ENCODE measurements around the gene UNC13C. TPM values are rescaled to one million over a fixed set of nuclear protein-coding genes. Genes with fewer than 3 reads are reported as not detected.

UNC13C gene
- polyA plus RNA-seq, 1 of the 3 experiments (the other 2 are of a cell fraction): not detected

GRCh38 chr15:54550954-54551353, 572.7 kb downstream of the UNC13C start:
- no peak overlapping the region for H3K4me3 ChIP-seq (ENCODE audit: low read depth in 2 of 2, low read length in 1 of 2)
- H4K20me1 ChIP-seq (ENCODE audit: insufficient read depth): no peaks in the 10 kb centered on the region
- no peak overlapping the region for H3K9ac ChIP-seq
- no peaks in the 10 kb centered on the region for H3K36me3 ChIP-seq (replicated peaks in 1 of 2; ENCODE audit: control insufficient read depth in 1 of 2, insufficient read depth in 2 of 2, low read length in 1 of 2)
- no peaks in the 10 kb centered on the region for H3K27me3 ChIP-seq (ENCODE audit: insufficient read depth)
- ChIA-PET CTCF (no interaction called here), POLR2A (no interaction called here)
- H3F3A ChIP-seq (replicated peaks; ENCODE audit: insufficient read depth): no peaks in the 10 kb centered on the region
- no peaks in the 10 kb centered on the region for H3K79me2 ChIP-seq (ENCODE audit: insufficient read depth)
- H3K4me2 ChIP-seq: no peak overlapping the region
- TF ChIP-seq NRF1 (IDR thresholded peaks at IDR 0.05; ENCODE audit: low read depth, low read length): no peak
- no peak for TF ChIP-seq SIN3A (IDR thresholded peaks at IDR 0.05; ENCODE audit: borderline replicate concordance, low read depth, low read length)
- TF ChIP-seq GABPA (IDR thresholded peaks at IDR 0.05; ENCODE audit: low read depth): no peak
- TF ChIP-seq JUND (IDR thresholded peaks at IDR 0.05): no peak
- TF ChIP-seq GATA2 (CRISPR knock-in tag; IDR thresholded peaks at IDR 0.05): no peak
- no peak for TF ChIP-seq MEF2A (IDR thresholded peaks at IDR 0.05; ENCODE audit: borderline replicate concordance, low read depth)
- no peak for TF ChIP-seq RXRA (IDR thresholded peaks at IDR 0.05; ENCODE audit: borderline replicate concordance, low read depth)
- TF ChIP-seq USF2 (IDR thresholded peaks at IDR 0.05; ENCODE audit: borderline replicate concordance, low read depth, low read length): no peak
- no peak for TF ChIP-seq MXI1 (IDR thresholded peaks at IDR 0.05; ENCODE audit: low read depth, low read length)
- TF ChIP-seq SMC3 (IDR thresholded peaks at IDR 0.05; ENCODE audit: low read depth, low read length): no peak
- H3K4me1 ChIP-seq (ENCODE audit: control insufficient read depth in 1 of 2, insufficient read depth in 2 of 2, low read depth in 1 of 2, low read length in 1 of 2): no peaks in the 10 kb centered on the region
- H3K9me2 ChIP-seq: no peaks in the 10 kb centered on the region
- H2AFZ ChIP-seq (ENCODE audit: low read depth): no peak overlapping the region
- DNase-seq: no peak
- no peak overlapping the region for H3K27ac ChIP-seq (ENCODE audit: low read depth in 2 of 2, low read length in 1 of 2)
- WGBS (ENCODE audit: low lambda C conversion rate): 0% methylated on average over 1 of the region's 1 CpG
- H3K9me3 ChIP-seq: no peaks in the 10 kb centered on the region

GRCh38 chr15:54556231-54556630, 578.0 kb downstream of the UNC13C start:
- CTCF ChIA-PET: no interaction called here
- no peaks in the 10 kb centered on the region for H3K79me2 ChIP-seq (ENCODE audit: insufficient read depth)

More at GRCh38 chr15:54556231-54556630, 578.0 kb downstream of the UNC13C start:
- 5% methylated on average over 1 of the region's 1 CpG for WGBS (ENCODE audit: low lambda C conversion rate)
- Histone ChIP-seq H3K4me3 (ENCODE audit: low read depth in 2 of 2, low read length in 1 of 2) (no peak overlapping the region), H3K9ac (no peak overlapping the region), H2AFZ (ENCODE audit: low read depth) (no peak overlapping the region), H3K4me1 (ENCODE audit: control insufficient read depth in 1 of 2, insufficient read depth in 2 of 2, low read depth in 1 of 2, low read length in 1 of 2) (no peaks in the 10 kb centered on the region), H3K27ac (ENCODE audit: low read depth in 2 of 2, low read length in 1 of 2) (no peak overlapping the region), H3K36me3 (replicated peaks in 1 of 2; ENCODE audit: control insufficient read depth in 1 of 2, insufficient read depth in 2 of 2, low read length in 1 of 2) (no peaks in the 10 kb centered on the region), H3K4me2 (no peak overlapping the region), H3K9me2 (no peaks in the 10 kb centered on the region), H3K27me3 (ENCODE audit: insufficient read depth) (no peaks in the 10 kb centered on the region), H3F3A (replicated peaks; ENCODE audit: insufficient read depth) (no peaks in the 10 kb centered on the region), H4K20me1 (ENCODE audit: insufficient read depth) (no peaks in the 10 kb centered on the region), H3K9me3 (no peaks in the 10 kb centered on the region)
- no peak for DNase-seq
- POLR2A ChIA-PET: no interaction called here
- no peak for TF ChIP-seq CHD2 (IDR thresholded peaks at IDR 0.05; ENCODE audit: low read length, partially characterized antibody)
- TF ChIP-seq REST (IDR thresholded peaks at IDR 0.05; ENCODE audit: low read depth, low read length): no peak
- TF ChIP-seq FOSL2 (IDR thresholded peaks at IDR 0.05; ENCODE audit: borderline replicate concordance, low read depth): no peak
- no peak for TF ChIP-seq MEF2A (IDR thresholded peaks at IDR 0.05; ENCODE audit: borderline replicate concordance, low read depth)
- TF ChIP-seq RCOR1 (IDR thresholded peaks at IDR 0.05; ENCODE audit: low read length): no peak
- no peak for TF ChIP-seq GATA2 (CRISPR knock-in tag; IDR thresholded peaks at IDR 0.05)
- TF ChIP-seq SMC3 (IDR thresholded peaks at IDR 0.05; ENCODE audit: low read depth, low read length): no peak
- no peak for TF ChIP-seq EZH2phosphoT487 (IDR thresholded peaks at IDR 0.05; ENCODE audit: borderline replicate concordance, low read depth)
- no peak for TF ChIP-seq RXRA (IDR thresholded peaks at IDR 0.05; ENCODE audit: borderline replicate concordance, low read depth)
- no peak for TF ChIP-seq YY1 (IDR thresholded peaks at IDR 0.05; ENCODE audit: low read depth)
- TF ChIP-seq MAX (IDR thresholded peaks at IDR 0.05; ENCODE audit: low read depth): no peak
- TF ChIP-seq NRF1 (IDR thresholded peaks at IDR 0.05; ENCODE audit: low read depth, low read length): no peak
- no peak for TF ChIP-seq PBX3 (IDR thresholded peaks at IDR 0.05)
